ENCODE data around the gene TYW3.
"Not testable (repeated sequence)": the region's sequence is repeated elsewhere in the genome, so short reads cannot be mapped to it uniquely, and the experiment has no call there.

Gene TYW3

DNA sequence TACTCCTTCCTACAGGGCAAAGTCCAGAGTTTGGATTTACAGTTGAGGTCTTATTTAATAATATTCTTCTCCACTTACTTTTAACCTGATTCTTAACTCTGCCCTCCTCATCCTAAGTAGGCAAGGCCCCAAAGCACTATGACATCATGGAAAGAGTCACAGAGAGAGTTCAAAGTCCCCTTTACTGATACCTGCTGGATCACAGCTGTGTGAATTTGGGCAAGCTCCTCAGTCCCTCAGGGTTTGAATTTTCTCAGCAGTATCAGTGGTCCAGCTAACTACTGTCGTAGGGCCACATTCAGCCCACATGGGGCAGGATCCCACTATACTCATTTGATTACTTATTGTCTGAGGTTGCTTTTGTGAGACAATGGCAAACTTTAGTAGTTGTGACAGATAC lies 16.0 kb downstream of the TYW3 start:
- TF ChIP-seq, protein P1, sequence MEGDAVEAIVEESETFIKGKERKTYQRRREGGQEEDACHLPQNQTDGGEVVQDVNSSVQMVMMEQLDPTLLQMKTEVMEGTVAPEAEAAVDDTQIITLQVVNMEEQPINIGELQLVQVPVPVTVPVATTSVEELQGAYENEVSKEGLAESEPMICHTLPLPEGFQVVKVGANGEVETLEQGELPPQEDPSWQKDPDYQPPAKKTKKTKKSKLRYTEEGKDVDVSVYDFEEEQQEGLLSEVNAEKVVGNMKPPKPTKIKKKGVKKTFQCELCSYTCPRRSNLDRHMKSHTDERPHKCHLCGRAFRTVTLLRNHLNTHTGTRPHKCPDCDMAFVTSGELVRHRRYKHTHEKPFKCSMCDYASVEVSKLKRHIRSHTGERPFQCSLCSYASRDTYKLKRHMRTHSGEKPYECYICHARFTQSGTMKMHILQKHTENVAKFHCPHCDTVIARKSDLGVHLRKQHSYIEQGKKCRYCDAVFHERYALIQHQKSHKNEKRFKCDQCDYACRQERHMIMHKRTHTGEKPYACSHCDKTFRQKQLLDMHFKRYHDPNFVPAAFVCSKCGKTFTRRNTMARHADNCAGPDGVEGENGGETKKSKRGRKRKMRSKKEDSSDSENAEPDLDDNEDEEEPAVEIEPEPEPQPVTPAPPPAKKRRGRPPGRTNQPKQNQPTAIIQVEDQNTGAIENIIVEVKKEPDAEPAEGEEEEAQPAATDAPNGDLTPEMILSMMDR (IDR thresholded peaks at IDR 0.05; ENCODE audit: insufficient read depth, low read depth, low read length, missing control alignments), result no peak
- DNase-seq (ENCODE audit: low read depth), result no peak
- H3K4me3 ChIP-seq (ENCODE audit: low read depth, low read length), result no peak overlapping the region

DNA sequence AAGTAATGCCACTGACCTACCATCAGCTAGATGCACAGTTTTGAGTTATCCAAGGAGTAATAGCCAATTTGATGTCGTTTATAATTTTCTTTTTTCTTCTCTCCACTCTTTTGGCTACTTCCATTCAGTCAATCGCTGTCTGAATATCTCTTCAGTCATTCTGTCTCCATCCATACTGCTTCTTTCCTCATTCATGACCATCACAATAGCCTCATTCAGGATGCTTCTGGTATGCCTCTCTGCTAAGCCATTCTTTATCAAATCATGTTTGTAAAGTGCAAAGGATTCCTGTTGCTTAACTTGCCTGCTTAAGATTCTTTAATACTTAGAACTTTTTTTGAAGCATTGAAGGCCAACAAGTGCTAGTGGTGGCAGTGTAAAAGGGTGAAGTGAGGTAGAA lies 20.2 kb downstream of the TYW3 start:
- no peak overlapping the region for H3K4me3 ChIP-seq (ENCODE audit: low read depth, low read length)
- DNase-seq (ENCODE audit: low read depth), result no peak
- TF ChIP-seq, protein P1 (IDR thresholded peaks at IDR 0.05; ENCODE audit: insufficient read depth, low read depth, low read length, missing control alignments), result no peak

DNA sequence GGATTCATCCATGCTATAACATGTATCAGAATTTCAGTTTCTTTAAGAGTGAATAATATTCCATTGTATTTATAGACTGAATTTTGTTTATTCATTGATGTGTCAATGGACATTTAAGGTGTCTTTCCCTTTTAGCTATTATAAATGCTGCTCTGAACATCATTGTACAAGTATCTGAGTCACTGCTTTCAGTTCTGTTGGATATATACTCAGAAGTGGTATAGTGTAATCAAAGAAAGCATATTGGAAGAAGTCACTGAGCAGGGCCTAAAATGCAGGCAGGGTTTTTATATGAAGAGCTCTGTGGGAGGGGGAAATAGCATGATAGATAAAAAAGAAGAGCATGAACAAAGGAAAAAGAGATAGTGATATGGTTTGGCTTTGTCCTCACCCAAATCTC lies 22.5 kb downstream of the TYW3 start:
- H3K4me3 ChIP-seq (ENCODE audit: low read depth, low read length), result no peak overlapping the region
- DNase-seq (ENCODE audit: low read depth), result no peak
- TF ChIP-seq, protein P1 (IDR thresholded peaks at IDR 0.05; ENCODE audit: insufficient read depth, low read depth, low read length, missing control alignments), result no peak

DNA sequence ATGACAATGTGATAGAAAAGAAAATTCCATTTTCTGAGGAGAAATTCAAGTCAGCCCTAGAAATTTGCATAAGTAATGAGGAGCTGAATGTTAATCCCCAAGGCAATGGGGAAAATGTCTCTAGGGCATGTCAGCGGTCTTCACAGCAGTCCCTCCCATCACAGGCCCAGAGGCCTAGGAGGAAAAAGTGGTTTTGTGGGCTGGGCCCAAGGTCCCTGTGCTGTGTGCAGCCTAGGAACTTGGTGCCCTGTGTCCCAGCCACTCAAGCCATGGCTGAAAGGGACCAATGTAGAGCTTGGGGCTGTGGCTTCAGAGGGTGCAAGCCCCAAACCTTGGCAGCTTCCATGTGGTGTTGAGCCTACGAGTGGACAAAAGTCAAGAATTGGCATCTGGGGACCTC lies 23.7 kb downstream of the TYW3 start:
- not testable (repeated sequence) for DNase-seq (ENCODE audit: low read depth); H3K4me3 ChIP-seq (ENCODE audit: low read depth, low read length)

DNA sequence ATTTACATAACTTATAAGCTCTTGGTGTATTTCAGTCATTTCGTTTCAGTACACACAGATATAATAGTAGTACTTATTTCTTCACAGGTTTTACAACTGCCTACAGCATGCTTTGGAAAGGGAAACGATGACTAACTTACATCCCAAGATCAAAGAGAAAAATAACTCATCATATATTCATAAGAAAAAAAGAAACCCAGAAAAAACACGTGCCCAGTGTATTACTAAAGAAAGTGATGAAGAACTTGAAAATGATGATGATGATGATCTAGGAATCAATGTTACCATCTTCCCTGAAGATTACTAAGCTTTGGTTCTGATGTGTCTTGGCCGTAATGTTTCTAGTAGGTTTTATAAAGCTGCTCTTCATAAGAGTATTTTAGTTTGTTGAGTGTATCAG lies 30.9 kb downstream of the TYW3 start:
- no peak overlapping the region for H3K4me3 ChIP-seq (ENCODE audit: low read depth, low read length)
- no peak for DNase-seq (ENCODE audit: low read depth)
- TF ChIP-seq, protein P1 (IDR thresholded peaks at IDR 0.05; ENCODE audit: insufficient read depth, low read depth, low read length, missing control alignments), result no peak

DNA sequence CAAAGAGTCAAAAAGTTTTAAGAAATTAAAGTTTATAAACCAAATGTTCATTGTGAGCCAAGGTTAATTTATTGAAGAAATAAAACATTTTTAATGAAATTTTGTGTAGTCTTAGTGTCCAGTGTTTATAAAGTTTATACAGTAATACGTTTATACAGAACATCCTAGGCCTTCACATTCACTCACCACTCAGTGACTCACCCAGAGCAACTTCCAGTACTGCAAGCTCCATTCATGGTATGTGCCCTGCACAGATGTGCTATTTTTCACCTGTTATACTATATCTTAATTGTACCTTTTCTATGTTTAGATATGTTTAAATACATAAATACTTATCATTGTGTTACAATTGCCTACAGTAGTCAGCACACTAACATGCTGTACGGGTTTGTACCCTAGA lies 33.6 kb downstream of the TYW3 start:
- no peak for DNase-seq (ENCODE audit: low read depth)
- TF ChIP-seq, protein P1 (IDR thresholded peaks at IDR 0.05; ENCODE audit: insufficient read depth, low read depth, low read length, missing control alignments), result no peak
- H3K4me3 ChIP-seq (ENCODE audit: low read depth, low read length), result no peak overlapping the region

DNA sequence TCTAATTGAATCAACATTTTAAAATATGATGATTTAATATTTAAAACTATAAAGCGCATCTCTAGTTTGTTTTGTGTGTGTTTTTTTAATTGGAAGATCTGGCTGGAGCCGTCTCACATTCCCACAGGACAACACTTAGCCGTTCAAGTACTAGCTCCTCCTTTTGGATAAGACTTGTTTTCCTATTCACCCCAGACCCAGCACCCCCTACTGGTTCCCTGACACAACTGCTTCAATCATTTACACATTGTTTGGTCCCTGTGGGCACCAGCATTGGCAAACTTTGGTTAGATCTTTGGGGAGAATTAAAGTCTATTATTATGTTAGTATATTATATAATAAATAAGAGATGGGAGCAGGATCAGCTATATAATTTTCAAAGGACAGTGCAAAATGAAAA lies 34.5 kb downstream of the TYW3 start:
- peak; percentile 46 for DNase-seq (ENCODE audit: low read depth)
- TF ChIP-seq, protein P1 (IDR thresholded peaks at IDR 0.05; ENCODE audit: insufficient read depth, low read depth, low read length, missing control alignments), result peak; percentile 36
- no peak overlapping the region for H3K4me3 ChIP-seq (ENCODE audit: low read depth, low read length)

Measured in GM12865 (cell line).